GM18858 (cell line): ENCODE measurements around the gene INSIG1.
A peak's percentile ranks its signal among the peaks of the same experiment; 100 is the strongest.

Experiments used
- ATAC-seq: cut with Tn5 transposase; IDR thresholded peaks from one replicate; pipeline ENCODE4 v1.9.1; 2021; ENCODE audit not compliant: unreplicated experiment

The INSIG1 gene

GRCh38 chr7:155265961-155266360, 31.7 kb upstream of the INSIG1 start:
- ATAC-seq: no peak

- no peak for ATAC-seq
Measured at GRCh38 chr7:155266440-155266839, 31.2 kb upstream of the INSIG1 start.

- ATAC-seq: no peak
Measured at GRCh38 chr7:155267023-155267422, 30.7 kb upstream of the INSIG1 start.

- no peak for ATAC-seq
Measured at GRCh38 chr7:155267436-155267835, 30.2 kb upstream of the INSIG1 start.

- no peak for ATAC-seq
Measured at GRCh38 chr7:155268211-155268610, 29.5 kb upstream of the INSIG1 start.

GRCh38 chr7:155268921-155269650, 28.6 kb upstream of the INSIG1 start:
- no peak for ATAC-seq

- no peak for ATAC-seq
Measured at GRCh38 chr7:155269766-155270585, 27.7 kb upstream of the INSIG1 start.

- no peak for ATAC-seq
Measured at GRCh38 chr7:155270861-155271260, 26.8 kb upstream of the INSIG1 start.

- no peak for ATAC-seq
Measured at GRCh38 chr7:155274633-155275355, 22.9 kb upstream of the INSIG1 start.

GRCh38 chr7:155276042-155276799, 21.5 kb upstream of the INSIG1 start:
- ATAC-seq: no peak

- ATAC-seq: no peak
Measured at GRCh38 chr7:155276800-155277375, 20.8 kb upstream of the INSIG1 start.

GRCh38 chr7:155277385-155277994, 20.2 kb upstream of the INSIG1 start:
- ATAC-seq: no peak

GRCh38 chr7:155278921-155279320, 18.8 kb upstream of the INSIG1 start:
- ATAC-seq: no peak

GRCh38 chr7:155279787-155280445, 17.8 kb upstream of the INSIG1 start:
- ATAC-seq: no peak

GRCh38 chr7:155280446-155281397, 17.0 kb upstream of the INSIG1 start:
- no peak for ATAC-seq

- ATAC-seq: no peak
Measured at GRCh38 chr7:155281398-155281969, 16.2 kb upstream of the INSIG1 start.

- ATAC-seq: no peak
Measured at GRCh38 chr7:155282671-155283070, 15.0 kb upstream of the INSIG1 start.

- peak; percentile 94 for ATAC-seq
Measured at GRCh38 chr7:155283565-155284194, 14.0 kb upstream of the INSIG1 start.
